Naive thymus-derived CD8-positive, alpha-beta T cell (primary cell): ENCODE data around the gene RNF224. TPM values are rescaled to one million over a fixed set of nuclear protein-coding genes. Genes with fewer than 3 reads are reported as not detected.
A peak's percentile ranks its signal among the peaks of the same experiment; 100 is the strongest.

ENCODE experiments used
- ATAC-seq, 2 donors: fragments of 150-1000 bp; cut with Tn5 transposase in 1 of 2; sonication (Bioruptor Pico), chemical (Tn5 transposase) in 1 of 2; 1 replicate in 1 of 2; 2 replicates in 1 of 2; pipeline ENCODE4 v1.10.0; 2021; ENCODE audit warnings: mild to moderate bottlenecking in 2 of 2, moderate library complexity in 2 of 2
- POLR2A ChIA-PET: fragments of 350-600 bp; sonication (Branson Sonifier 250); formaldehyde crosslinking; loops from one replicate; lab custom pipeline; 2021; ENCODE audit warnings: antibody characterized with exemption; lab: Charles Lee
- DNase-seq, 10 donors: peaks; one replicate each; pipeline versions ENCODE4 v3.0.0 to v3.0.0-alpha.2; 2020 to 2022
- H3K27ac Mint-ChIP-seq, 10 donors: one replicate each; pipeline ENCODE4 v1.8.0; 2020 to 2022; ENCODE audit warnings: mild to moderate bottlenecking in 10 of 10, mixed read lengths in 10 of 10, moderate library complexity in 4 of 10, inconsistent platforms in 1 of 10
- H3K27me3 Mint-ChIP-seq, 5 donors: one replicate each; pipeline ENCODE4 v1.8.0; 2021 to 2022; ENCODE audit warnings: mixed read lengths in 5 of 5
- H3K36me3 Mint-ChIP-seq, 3 donors: one replicate each; pipeline ENCODE4 v1.8.0; 2020 to 2022; ENCODE audit warnings: mixed read lengths in 3 of 3, mild to moderate bottlenecking in 2 of 3, inconsistent platforms in 1 of 3
- H3K4me1 Mint-ChIP-seq, 4 donors: one replicate each; pipeline ENCODE4 v1.8.0; 2021 to 2022; ENCODE audit warnings: mixed read lengths in 4 of 4
- H3K4me3 Mint-ChIP-seq, 10 donors: one replicate each; pipeline ENCODE4 v1.8.0; 2020 to 2022; ENCODE audit warnings: mild to moderate bottlenecking in 10 of 10, mixed read lengths in 10 of 10, moderate library complexity in 6 of 10, inconsistent platforms in 1 of 10
- H3K9me3 Mint-ChIP-seq, 9 donors: one replicate each; pipeline ENCODE4 v1.8.0; 2020 to 2022; ENCODE audit warnings: mixed read lengths in 9 of 9, mild to moderate bottlenecking in 3 of 9, inconsistent platforms in 1 of 9, moderate library complexity in 1 of 9
- polyA plus RNA-seq, 3 donors: library from polyadenylated mRNA; unstranded; fragments of 300-500 nt; fragmentation: Illumina TruSeq; gene quantifications; one replicate each; pipeline ENCODE4 v1.2.3, GENCODE V29; 2021
- total RNA-seq, 8 experiments: library from RNA in 2 of 8; stranded (reverse) in 2 of 8; gene quantifications; one replicate each; pipeline ENCODE4 v1.2.3 and lab custom pipeline; 2021 to 2026

The RNF224 gene
- total and polyA plus RNA-seq, 5 experiments from 2014 or later: 0.21 TPM; not detected in 4

GRCh38 chr9:137193771-137194170 is 33.5 kb upstream of the RNF224 start:
- Mint-ChIP-seq H3K4me1 (peaks cover 6 to 23% (median 19%) of the 10 kb centered on the region in 4 donors), H3K36me3 (peaks cover 0 to 4% (median 0%) of the 10 kb centered on the region in 3 donors), H3K27me3 (no peaks in the 10 kb centered on the region), H3K4me3 (no peak overlapping the region), H3K9me3 (no peaks in the 10 kb centered on the region), H3K27ac (no peak overlapping the region)
- POLR2A ChIA-PET: interaction anchor here (8.1 kb wide), 1 partner anchor 8 kb away, joined by 135 read pairs; the partner anchor contains the start of genes NDOR1, TMEM203 and TPRN
- ATAC-seq: no peak
- no peak for DNase-seq

- ATAC-seq (no peak), DNase-seq (no peak)
- H3K36me3 Mint-ChIP-seq: peaks cover 0 to 4% (median 0%) of the 10 kb centered on the region in 3 donors
- H3K9me3 Mint-ChIP-seq: no peaks in the 10 kb centered on the region
- POLR2A ChIA-PET: interaction anchor here (1.3 to 8.1 kb wide), 2 partner anchors 8 to 21 kb away, joined by 3 to 135 read pairs; partner anchors contain the start of genes NDOR1, TMEM203 and TPRN
- H3K4me1 Mint-ChIP-seq: peaks cover 2 to 18% (median 13%) of the 10 kb centered on the region in 4 donors
- H3K27me3 Mint-ChIP-seq: no peaks in the 10 kb centered on the region
- H3K27ac Mint-ChIP-seq: no peak overlapping the region
- no peak overlapping the region for H3K4me3 Mint-ChIP-seq
Observed at GRCh38 chr9:137194388-137194787, 32.9 kb upstream of the RNF224 start.

DNA sequence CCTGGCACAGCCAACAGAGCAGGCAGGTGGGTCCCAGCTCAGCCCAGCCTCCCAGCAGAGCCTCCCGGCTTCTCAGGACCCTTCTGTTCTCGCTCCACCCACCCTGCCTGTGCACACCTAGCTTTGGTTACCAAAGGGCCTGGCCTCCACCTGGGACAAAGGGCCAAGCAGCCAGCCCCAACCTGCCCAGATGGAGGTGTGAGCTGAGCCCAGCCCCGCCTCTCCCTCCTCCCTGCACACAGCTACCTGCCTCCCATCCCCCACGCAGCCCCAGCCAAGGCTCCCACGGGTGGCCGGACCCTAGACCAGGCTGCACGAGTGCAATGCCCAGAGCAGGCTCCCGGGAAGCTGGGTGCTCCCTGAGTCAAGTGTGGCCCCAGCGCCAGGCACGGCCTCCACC is 32.4 kb upstream of the RNF224 start:
- Mint-ChIP-seq H3K27me3 (no peaks in the 10 kb centered on the region), H3K9me3 (no peaks in the 10 kb centered on the region), H3K36me3 (peaks cover 0 to 4% (median 0%) of the 10 kb centered on the region in 3 donors), H3K4me3 (no peak overlapping the region), H3K4me1 (peaks cover 2 to 14% (median 9%) of the 10 kb centered on the region in 4 donors), H3K27ac (no peak overlapping the region)
- no peak for ATAC-seq
- no peak for DNase-seq
- POLR2A ChIA-PET: interaction anchor here (1.2 to 1.4 kb wide), 3 partner anchors 20 to 33 kb away, joined by 3 to 5 read pairs (median 3); partner anchors contain the start of gene RNF224

- POLR2A ChIA-PET: interaction anchor here (1.2 to 1.4 kb wide), 3 partner anchors 19 to 32 kb away, joined by 3 to 5 read pairs (median 3); partner anchors contain the start of gene RNF224
- H3K36me3 Mint-ChIP-seq: peaks cover 0 to 2% (median 0%) of the 10 kb centered on the region in 3 donors
- no peaks in the 10 kb centered on the region for H3K27me3 Mint-ChIP-seq
- H3K27ac Mint-ChIP-seq: no peak overlapping the region
- no peaks in the 10 kb centered on the region for H3K9me3 Mint-ChIP-seq
- H3K4me1 Mint-ChIP-seq: peaks cover 2 to 10% (median 5%) of the 10 kb centered on the region in 4 donors
- no peak for ATAC-seq
- H3K4me3 Mint-ChIP-seq: peak overlapping the region in 2 of 10 donors; percentile 43 to 56
- DNase-seq: no peak
Observed at GRCh38 chr9:137195525-137196220, 31.6 kb upstream of the RNF224 start.

GRCh38 chr9:137198051-137198901 is 29.0 kb upstream of the RNF224 start:
- Mint-ChIP-seq H3K36me3 (no peaks in the 10 kb centered on the region), H3K9me3 (no peaks in the 10 kb centered on the region), H3K27ac (peak overlapping the region in 2 of 10 donors; percentile 41 to 43), H3K27me3 (no peaks in the 10 kb centered on the region), H3K4me1 (peaks cover 7 to 23% (median 15%) of the 10 kb centered on the region in 4 donors), H3K4me3 (peak overlapping the region in 6 of 10 donors; percentile 16 to 68 (median 41))
- ATAC-seq (no peak), DNase-seq (no peak)
- POLR2A ChIA-PET: interaction anchor here (1.1 to 11.7 kb wide), 4 partner anchors 8 to 69 kb away, joined by 3 to 135 read pairs (median 6); partner anchors contain the start of genes ANAPC2, RNF208, SSNA1 and TUBB4B

DNA sequence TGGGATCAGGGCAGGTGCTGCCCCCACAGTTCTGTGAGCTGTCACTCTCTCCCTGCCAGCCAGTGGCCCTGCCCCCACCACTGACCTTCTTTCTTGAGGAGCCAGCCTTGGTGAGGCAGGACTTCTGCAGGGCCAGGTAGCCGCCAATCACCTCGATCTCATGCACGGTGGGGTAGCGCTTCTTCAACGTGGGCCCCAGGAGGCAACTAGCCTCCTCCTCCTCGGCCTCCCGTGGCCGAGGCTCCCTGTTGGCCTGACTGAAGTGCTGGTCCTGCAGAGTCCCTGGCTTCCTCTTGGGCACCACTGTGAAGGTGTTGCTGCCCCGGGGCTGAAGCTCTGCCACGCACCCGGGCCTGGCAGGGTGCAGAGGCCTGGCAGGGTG is 28.4 kb upstream of the RNF224 start:
- Mint-ChIP-seq H3K9me3 (no peaks in the 10 kb centered on the region), H3K27me3 (no peaks in the 10 kb centered on the region), H3K27ac (no peak overlapping the region), H3K4me3 (peak overlapping the region in 4 of 10 donors; percentile 10 to 60 (median 28)), H3K36me3 (no peaks in the 10 kb centered on the region), H3K4me1 (peaks cover 7 to 29% (median 15%) of the 10 kb centered on the region in 4 donors)
- ATAC-seq (no peak), DNase-seq (no peak)
- POLR2A ChIA-PET: interaction anchor here (0.5 to 11.7 kb wide), 5 partner anchors 9 to 69 kb away, joined by 3 to 135 read pairs (median 5); partner anchors contain the start of genes ANAPC2, RNF208, SSNA1 and TUBB4B

DNA sequence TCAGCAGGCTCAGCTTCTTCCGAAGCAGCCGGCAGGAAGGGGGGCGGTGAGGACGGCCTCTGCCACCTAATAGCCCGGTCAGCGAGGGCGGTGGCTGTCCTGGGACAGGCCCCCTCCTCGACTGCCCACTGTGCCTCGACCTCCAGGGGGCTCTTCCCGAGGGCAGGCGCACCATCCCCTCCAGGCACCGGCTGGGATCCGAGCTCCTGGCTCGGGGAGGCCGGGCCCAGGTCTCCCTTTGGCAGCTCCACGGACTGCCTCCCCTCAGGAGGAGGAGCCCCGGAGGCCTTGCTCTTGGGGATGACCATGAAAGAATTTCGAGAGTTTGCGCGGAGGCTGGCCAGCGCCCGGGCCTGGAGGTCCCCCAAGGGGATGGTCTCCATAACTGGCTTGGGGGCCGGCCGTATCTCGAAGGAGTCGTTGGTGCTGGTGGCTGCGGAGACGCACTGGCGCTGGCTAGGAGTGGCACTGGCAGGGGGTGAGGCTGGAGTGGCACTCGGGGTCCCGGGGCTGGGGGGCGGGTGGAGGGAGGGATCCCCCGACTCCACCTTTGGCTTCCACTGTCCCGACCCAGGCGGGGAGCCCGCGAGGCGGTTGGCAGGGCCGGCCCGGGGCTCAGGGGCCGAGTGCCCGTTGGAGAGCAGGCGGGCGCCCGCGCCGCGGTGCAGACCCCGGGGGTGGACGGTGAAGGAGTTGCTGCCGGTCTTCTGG is 27.7 kb upstream of the RNF224 start:
- H3K27ac Mint-ChIP-seq: peak overlapping the region in 2 of 10 donors; percentile 59 to 86
- peak overlapping the region; percentile 60 to 86 (median 78) for H3K4me3 Mint-ChIP-seq
- no peak for ATAC-seq
- H3K36me3 Mint-ChIP-seq: no peaks in the 10 kb centered on the region
- POLR2A ChIA-PET: interaction anchor here (0.5 to 11.7 kb wide), 5 partner anchors 9 to 70 kb away, joined by 3 to 135 read pairs (median 5); partner anchors contain the start of genes ANAPC2, RNF208, SSNA1 and TUBB4B
- H3K9me3 Mint-ChIP-seq: no peaks in the 10 kb centered on the region
- H3K27me3 Mint-ChIP-seq: no peaks in the 10 kb centered on the region
- DNase-seq: no peak
- H3K4me1 Mint-ChIP-seq: peaks cover 7 to 36% (median 20%) of the 10 kb centered on the region in 4 donors

- H3K4me1 Mint-ChIP-seq: peaks cover 9 to 39% (median 22%) of the 10 kb centered on the region in 4 donors
- peak within 1 kb of the TSS; percentile 48 to 90 (median 80) for H3K27ac Mint-ChIP-seq
- no peaks in the 10 kb centered on the region for H3K9me3 Mint-ChIP-seq
- no peaks in the 10 kb centered on the region for H3K27me3 Mint-ChIP-seq
- peak; percentile 93 to 95 for ATAC-seq
- H3K4me3 Mint-ChIP-seq: peak within 1 kb of the TSS; percentile 76 to 92 (median 85)
- POLR2A ChIA-PET: interaction anchor here (0.6 to 11.7 kb wide), 18 partner anchors 10 to 1184 kb away, joined by 3 to 135 read pairs (median 4); partner anchors contain the start of genes ANAPC2, CYSRT1, GRIN1 and MAN1B1
- DNase-seq: peak; percentile 94 to 99 (median 98)
- no peaks in the 10 kb centered on the region for H3K36me3 Mint-ChIP-seq
Observed at GRCh38 chr9:137200311-137201204, 26.7 kb upstream of the RNF224 start, which contains the start of gene TPRN. Gene TPRN (minus strand): TSS chr9:137200741. CDS start chr9:137200711, 30 bp downstream.

GRCh38 chr9:137201205-137201868 is 26.0 kb upstream of the RNF224 start:
- Mint-ChIP-seq H3K36me3 (no peaks in the 10 kb centered on the region), H3K27ac (peak overlapping the region; percentile 48 to 90 (median 80)), H3K4me3 (peak overlapping the region; percentile 76 to 92 (median 85)), H3K9me3 (no peaks in the 10 kb centered on the region), H3K4me1 (peaks cover 10 to 45% (median 29%) of the 10 kb centered on the region in 4 donors), H3K27me3 (no peaks in the 10 kb centered on the region)
- DNase-seq (no peak), ATAC-seq (no peak)
- POLR2A ChIA-PET: interaction anchor here (0.6 to 11.7 kb wide), 19 partner anchors 11 to 1185 kb away, joined by 3 to 135 read pairs (median 4); partner anchors contain the start of genes ANAPC2, CYSRT1, GRIN1 and MAN1B1

GRCh38 chr9:137202966-137203365 is 24.3 kb upstream of the RNF224 start:
- ATAC-seq: no peak
- no peak for DNase-seq
- Mint-ChIP-seq H3K27me3 (no peaks in the 10 kb centered on the region), H3K4me3 (peak overlapping the region in 4 of 10 donors; percentile 4 to 54 (median 32)), H3K9me3 (no peaks in the 10 kb centered on the region), H3K36me3 (peaks cover 0 to 9% (median 0%) of the 10 kb centered on the region in 3 donors), H3K27ac (no peak overlapping the region), H3K4me1 (peaks cover 22 to 59% (median 43%) of the 10 kb centered on the region in 4 donors)
- POLR2A ChIA-PET: interaction anchor here (0.7 to 11.7 kb wide), 6 partner anchors 12 to 156 kb away, joined by 3 to 135 read pairs (median 7); partner anchors contain the start of genes ANAPC2, CYSRT1, MAN1B1 and RNF208
